ENCODE measurements around the gene MEGF11.

DNA sequence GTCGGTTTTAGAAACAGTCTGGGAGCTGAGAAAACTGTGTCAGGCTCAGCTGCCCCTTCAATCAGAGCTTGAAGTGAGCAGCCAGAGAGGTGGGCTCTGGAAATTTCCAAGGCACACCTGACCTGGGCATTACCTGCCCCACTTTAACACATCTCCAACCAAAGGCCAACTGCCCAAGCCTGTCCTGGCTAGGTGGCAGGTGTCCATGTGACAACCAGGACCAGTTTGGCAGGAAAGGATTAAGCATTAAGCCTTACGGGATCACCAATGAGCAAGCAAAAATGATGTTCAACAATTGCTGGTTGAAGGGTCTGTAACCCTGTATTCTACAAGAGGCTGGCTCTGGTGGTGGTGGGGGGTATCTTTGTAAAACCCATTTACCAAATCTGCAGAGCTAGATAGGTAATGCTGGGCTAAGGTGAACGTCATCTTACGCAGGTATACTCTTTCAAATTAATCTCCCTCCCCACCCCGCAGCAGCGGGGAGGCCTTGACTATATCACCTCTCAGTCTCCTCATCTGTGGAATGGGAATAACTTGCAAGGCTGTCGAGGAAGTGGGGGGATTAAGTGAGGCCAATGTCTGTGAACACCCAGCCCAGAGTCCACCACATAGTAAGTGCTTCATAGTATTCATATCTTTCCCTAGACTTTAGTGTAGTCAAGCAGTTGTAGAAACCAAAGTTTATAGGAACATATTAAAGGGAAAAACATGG is 183.2 kb downstream of the MEGF11 start:
- TF ChIP-seq ZNF8 (CRISPR knock-in tag; IDR thresholded peaks at IDR 0.05) (no peak), ZNF565 (CRISPR knock-in tag; conservative IDR thresholded peaks at IDR 0.05; ENCODE audit: low read depth) (no peak), CSDC2 (CRISPR knock-in tag; IDR thresholded peaks at IDR 0.05) (no peak), ZFP3 (CRISPR knock-in tag; IDR thresholded peaks at IDR 0.05) (no peak), GLIS3 (CRISPR knock-in tag; IDR thresholded peaks at IDR 0.05) (no peak), OSR1 (CRISPR knock-in tag; IDR thresholded peaks at IDR 0.05) (no peak), ISL1 (CRISPR knock-in tag; IDR thresholded peaks at IDR 0.05) (no peak), POU6F1 (CRISPR knock-in tag; IDR thresholded peaks at IDR 0.05; ENCODE audit: borderline replicate concordance, low read depth) (no peak)
- TF ChIP-seq, protein P1, sequence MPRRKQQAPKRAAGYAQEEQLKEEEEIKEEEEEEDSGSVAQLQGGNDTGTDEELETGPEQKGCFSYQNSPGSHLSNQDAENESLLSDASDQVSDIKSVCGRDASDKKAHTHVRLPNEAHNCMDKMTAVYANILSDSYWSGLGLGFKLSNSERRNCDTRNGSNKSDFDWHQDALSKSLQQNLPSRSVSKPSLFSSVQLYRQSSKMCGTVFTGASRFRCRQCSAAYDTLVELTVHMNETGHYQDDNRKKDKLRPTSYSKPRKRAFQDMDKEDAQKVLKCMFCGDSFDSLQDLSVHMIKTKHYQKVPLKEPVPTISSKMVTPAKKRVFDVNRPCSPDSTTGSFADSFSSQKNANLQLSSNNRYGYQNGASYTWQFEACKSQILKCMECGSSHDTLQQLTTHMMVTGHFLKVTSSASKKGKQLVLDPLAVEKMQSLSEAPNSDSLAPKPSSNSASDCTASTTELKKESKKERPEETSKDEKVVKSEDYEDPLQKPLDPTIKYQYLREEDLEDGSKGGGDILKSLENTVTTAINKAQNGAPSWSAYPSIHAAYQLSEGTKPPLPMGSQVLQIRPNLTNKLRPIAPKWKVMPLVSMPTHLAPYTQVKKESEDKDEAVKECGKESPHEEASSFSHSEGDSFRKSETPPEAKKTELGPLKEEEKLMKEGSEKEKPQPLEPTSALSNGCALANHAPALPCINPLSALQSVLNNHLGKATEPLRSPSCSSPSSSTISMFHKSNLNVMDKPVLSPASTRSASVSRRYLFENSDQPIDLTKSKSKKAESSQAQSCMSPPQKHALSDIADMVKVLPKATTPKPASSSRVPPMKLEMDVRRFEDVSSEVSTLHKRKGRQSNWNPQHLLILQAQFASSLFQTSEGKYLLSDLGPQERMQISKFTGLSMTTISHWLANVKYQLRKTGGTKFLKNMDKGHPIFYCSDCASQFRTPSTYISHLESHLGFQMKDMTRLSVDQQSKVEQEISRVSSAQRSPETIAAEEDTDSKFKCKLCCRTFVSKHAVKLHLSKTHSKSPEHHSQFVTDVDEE (CRISPR knock-in tag; IDR thresholded peaks at IDR 0.05): no peak
- TF ChIP-seq, protein P2, sequence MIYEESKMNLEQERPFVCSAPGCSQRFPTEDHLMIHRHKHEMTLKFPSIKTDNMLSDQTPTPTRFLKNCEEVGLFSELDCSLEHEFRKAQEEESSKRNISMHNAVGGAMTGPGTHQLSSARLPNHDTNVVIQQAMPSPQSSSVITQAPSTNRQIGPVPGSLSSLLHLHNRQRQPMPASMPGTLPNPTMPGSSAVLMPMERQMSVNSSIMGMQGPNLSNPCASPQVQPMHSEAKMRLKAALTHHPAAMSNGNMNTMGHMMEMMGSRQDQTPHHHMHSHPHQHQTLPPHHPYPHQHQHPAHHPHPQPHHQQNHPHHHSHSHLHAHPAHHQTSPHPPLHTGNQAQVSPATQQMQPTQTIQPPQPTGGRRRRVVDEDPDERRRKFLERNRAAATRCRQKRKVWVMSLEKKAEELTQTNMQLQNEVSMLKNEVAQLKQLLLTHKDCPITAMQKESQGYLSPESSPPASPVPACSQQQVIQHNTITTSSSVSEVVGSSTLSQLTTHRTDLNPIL (CRISPR knock-in tag; IDR thresholded peaks at IDR 0.05; ENCODE audit: low read depth): no peak
- TF ChIP-seq, protein P3, sequence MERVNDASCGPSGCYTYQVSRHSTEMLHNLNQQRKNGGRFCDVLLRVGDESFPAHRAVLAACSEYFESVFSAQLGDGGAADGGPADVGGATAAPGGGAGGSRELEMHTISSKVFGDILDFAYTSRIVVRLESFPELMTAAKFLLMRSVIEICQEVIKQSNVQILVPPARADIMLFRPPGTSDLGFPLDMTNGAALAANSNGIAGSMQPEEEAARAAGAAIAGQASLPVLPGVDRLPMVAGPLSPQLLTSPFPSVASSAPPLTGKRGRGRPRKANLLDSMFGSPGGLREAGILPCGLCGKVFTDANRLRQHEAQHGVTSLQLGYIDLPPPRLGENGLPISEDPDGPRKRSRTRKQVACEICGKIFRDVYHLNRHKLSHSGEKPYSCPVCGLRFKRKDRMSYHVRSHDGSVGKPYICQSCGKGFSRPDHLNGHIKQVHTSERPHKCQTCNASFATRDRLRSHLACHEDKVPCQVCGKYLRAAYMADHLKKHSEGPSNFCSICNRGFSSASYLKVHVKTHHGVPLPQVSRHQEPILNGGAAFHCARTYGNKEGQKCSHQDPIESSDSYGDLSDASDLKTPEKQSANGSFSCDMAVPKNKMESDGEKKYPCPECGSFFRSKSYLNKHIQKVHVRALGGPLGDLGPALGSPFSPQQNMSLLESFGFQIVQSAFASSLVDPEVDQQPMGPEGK (CRISPR knock-in tag; IDR thresholded peaks at IDR 0.05; ENCODE audit: borderline replicate concordance): no peak
